ENCODE data around the gene RSRC2.
A peak's percentile ranks its signal among the peaks of the same experiment; 100 is the strongest.

Gene RSRC2

GRCh38 chr12:122537021-122537420, 10.3 kb upstream of the RSRC2 start:
- Histone ChIP-seq H2AK5ac (ENCODE audit: low read depth, low read length) (no peak overlapping the region), H3K18ac (ENCODE audit: low read length) (no peak overlapping the region), H2BK15ac (ENCODE audit: low read length) (no peak overlapping the region), H2BK12ac (ENCODE audit: low read length) (no peak overlapping the region), H4K91ac (ENCODE audit: low read depth, low read length, poor library complexity) (no peak overlapping the region), H3K27ac (replicated peaks; ENCODE audit: low read length) (no peak overlapping the region), H4K8ac (ENCODE audit: low read depth, low read length) (no peak overlapping the region), H2BK120ac (ENCODE audit: low read depth, low read length) (no peak overlapping the region), H3K79me1 (ENCODE audit: low read depth, low read length) (peaks cover 1% of the 10 kb centered on the region), H3K36me3 (replicated peaks in 1 of 2; ENCODE audit: control insufficient read depth in 2 of 2, insufficient read depth in 2 of 2, low read length in 2 of 2) (peaks cover 20 to 97% of the 10 kb centered on the region in 2 donors), H3K23ac (ENCODE audit: low read depth, low read length, poor library complexity) (no peak overlapping the region), H3K9ac (ENCODE audit: low read depth, low read length, poor library complexity) (no peak overlapping the region), H3K9me3 (replicated peaks in 1 of 2; ENCODE audit: control insufficient read depth in 2 of 2, insufficient read depth in 1 of 2, low read depth in 1 of 2, low read length in 2 of 2) (no peaks in the 10 kb centered on the region), H3K4me1 (ENCODE audit: control insufficient read depth in 2 of 2, insufficient read depth in 1 of 2, low read depth in 1 of 2, low read length in 2 of 2) (no peaks in the 10 kb centered on the region), H3K4me2 (ENCODE audit: insufficient read depth, low read length, poor library complexity, severe bottlenecking) (no peak overlapping the region), H3K27me3 (ENCODE audit: control insufficient read depth in 3 of 3, insufficient read depth in 3 of 3, low read depth in 1 of 3, low read length in 3 of 3) (no peaks in the 10 kb centered on the region), H2BK5ac (ENCODE audit: low read length) (no peak overlapping the region), H2AFZ (ENCODE audit: low read length) (no peak overlapping the region), H3K4ac (ENCODE audit: low read length) (no peak overlapping the region), H3K14ac (ENCODE audit: low read length) (no peak overlapping the region), H3K4me3 (ENCODE audit: low read length in 2 of 2) (no peak overlapping the region)
- WGBS, 2 donors (ENCODE audit: extremely low coverage in 2 of 2, insufficient read length in 2 of 2, insufficient replicate concordance in 1 of 2): no CpG with 5 or more reads among the region's 4 CpGs
- no peak for DNase-seq (ENCODE audit: low spot score)

GRCh38 chr12:122533856-122534255, 7.1 kb upstream of the RSRC2 start:
- H2AK5ac ChIP-seq (ENCODE audit: low read depth, low read length): no peak overlapping the region
- H3K9ac ChIP-seq (ENCODE audit: low read depth, low read length, poor library complexity): no peak overlapping the region
- H3K4me3 ChIP-seq (ENCODE audit: low read length in 2 of 2): no peak overlapping the region
- no peak overlapping the region for H4K91ac ChIP-seq (ENCODE audit: low read depth, low read length, poor library complexity)
- H3K27ac ChIP-seq (replicated peaks; ENCODE audit: low read length): no peak overlapping the region
- H3K4me1 ChIP-seq (ENCODE audit: control insufficient read depth in 2 of 2, insufficient read depth in 1 of 2, low read depth in 1 of 2, low read length in 2 of 2): no peaks in the 10 kb centered on the region
- peaks cover 1% of the 10 kb centered on the region for H3K79me1 ChIP-seq (ENCODE audit: low read depth, low read length)
- H3K18ac ChIP-seq (ENCODE audit: low read length): no peak overlapping the region
- no peak overlapping the region for H2AFZ ChIP-seq (ENCODE audit: low read length)
- H3K4ac ChIP-seq (ENCODE audit: low read length): no peak overlapping the region
- no peaks in the 10 kb centered on the region for H3K9me3 ChIP-seq (replicated peaks in 1 of 2; ENCODE audit: control insufficient read depth in 2 of 2, insufficient read depth in 1 of 2, low read depth in 1 of 2, low read length in 2 of 2)
- DNase-seq (ENCODE audit: low spot score): no peak
- no peak overlapping the region for H2BK5ac ChIP-seq (ENCODE audit: low read length)
- H3K4me2 ChIP-seq (ENCODE audit: insufficient read depth, low read length, poor library complexity, severe bottlenecking): no peak overlapping the region
- no peak overlapping the region for H2BK15ac ChIP-seq (ENCODE audit: low read length)
- no peak overlapping the region for H2BK120ac ChIP-seq (ENCODE audit: low read depth, low read length)
- no peaks in the 10 kb centered on the region for H3K27me3 ChIP-seq (ENCODE audit: control insufficient read depth in 3 of 3, insufficient read depth in 3 of 3, low read depth in 1 of 3, low read length in 3 of 3)
- no peak overlapping the region for H2BK12ac ChIP-seq (ENCODE audit: low read length)
- peaks cover 25 to 93% of the 10 kb centered on the region in 2 donors for H3K36me3 ChIP-seq (replicated peaks in 1 of 2; ENCODE audit: control insufficient read depth in 2 of 2, insufficient read depth in 2 of 2, low read length in 2 of 2)
- H4K8ac ChIP-seq (ENCODE audit: low read depth, low read length): no peak overlapping the region
- WGBS, 2 donors (ENCODE audit: extremely low coverage in 2 of 2, insufficient read length in 2 of 2, insufficient replicate concordance in 1 of 2): no CpG with 5 or more reads among the region's 2 CpGs
- no peak overlapping the region for H3K23ac ChIP-seq (ENCODE audit: low read depth, low read length, poor library complexity)
- H3K14ac ChIP-seq (ENCODE audit: low read length): no peak overlapping the region

GRCh38 chr12:122528992-122529391, 2.3 kb upstream of the RSRC2 start:
- no peak overlapping the region for H3K4ac ChIP-seq (ENCODE audit: low read length)
- no peak overlapping the region for H2BK12ac ChIP-seq (ENCODE audit: low read length)
- H3K4me1 ChIP-seq (ENCODE audit: control insufficient read depth in 2 of 2, insufficient read depth in 1 of 2, low read depth in 1 of 2, low read length in 2 of 2): peaks cover 0 to 10% of the 10 kb centered on the region in 2 donors
- no peaks in the 10 kb centered on the region for H3K9me3 ChIP-seq (replicated peaks in 1 of 2; ENCODE audit: control insufficient read depth in 2 of 2, insufficient read depth in 1 of 2, low read depth in 1 of 2, low read length in 2 of 2)
- no peak overlapping the region for H2AK5ac ChIP-seq (ENCODE audit: low read depth, low read length)
- no peak overlapping the region for H2BK15ac ChIP-seq (ENCODE audit: low read length)
- H3K27ac ChIP-seq (replicated peaks; ENCODE audit: low read length): no peak overlapping the region
- no peak overlapping the region for H2AFZ ChIP-seq (ENCODE audit: low read length)
- H3K27me3 ChIP-seq (ENCODE audit: control insufficient read depth in 3 of 3, insufficient read depth in 3 of 3, low read depth in 1 of 3, low read length in 3 of 3): no peaks in the 10 kb centered on the region
- H4K8ac ChIP-seq (ENCODE audit: low read depth, low read length): no peak overlapping the region
- H2BK120ac ChIP-seq (ENCODE audit: low read depth, low read length): no peak overlapping the region
- DNase-seq (ENCODE audit: low spot score): no peak
- no peak overlapping the region for H3K9ac ChIP-seq (ENCODE audit: low read depth, low read length, poor library complexity)
- WGBS, 2 donors (ENCODE audit: extremely low coverage in 2 of 2, insufficient read length in 2 of 2, insufficient replicate concordance in 1 of 2): no CpG with 5 or more reads among the region's 6 CpGs
- no peak overlapping the region for H3K18ac ChIP-seq (ENCODE audit: low read length)
- no peak overlapping the region for H3K4me2 ChIP-seq (ENCODE audit: insufficient read depth, low read length, poor library complexity, severe bottlenecking)
- no peak overlapping the region for H3K4me3 ChIP-seq (ENCODE audit: low read length in 2 of 2)
- no peaks in the 10 kb centered on the region for H3K79me1 ChIP-seq (ENCODE audit: low read depth, low read length)
- H3K23ac ChIP-seq (ENCODE audit: low read depth, low read length, poor library complexity): no peak overlapping the region
- H4K91ac ChIP-seq (ENCODE audit: low read depth, low read length, poor library complexity): no peak overlapping the region
- no peak overlapping the region for H3K14ac ChIP-seq (ENCODE audit: low read length)
- peaks cover 16 to 62% of the 10 kb centered on the region in 2 donors for H3K36me3 ChIP-seq (replicated peaks in 1 of 2; ENCODE audit: control insufficient read depth in 2 of 2, insufficient read depth in 2 of 2, low read length in 2 of 2)
- H2BK5ac ChIP-seq (ENCODE audit: low read length): no peak overlapping the region

- no CpG with 5 or more reads among the region's 7 CpGs for WGBS, 2 donors (ENCODE audit: extremely low coverage in 2 of 2, insufficient read length in 2 of 2, insufficient replicate concordance in 1 of 2)
- Histone ChIP-seq H3K4me1 (ENCODE audit: control insufficient read depth in 2 of 2, insufficient read depth in 1 of 2, low read depth in 1 of 2, low read length in 2 of 2) (peaks cover 0 to 12% of the 10 kb centered on the region in 2 donors), H4K8ac (ENCODE audit: low read depth, low read length) (no peak overlapping the region), H3K9me3 (replicated peaks in 1 of 2; ENCODE audit: control insufficient read depth in 2 of 2, insufficient read depth in 1 of 2, low read depth in 1 of 2, low read length in 2 of 2) (no peaks in the 10 kb centered on the region), H3K79me1 (ENCODE audit: low read depth, low read length) (no peaks in the 10 kb centered on the region), H2AK5ac (ENCODE audit: low read depth, low read length) (no peak overlapping the region), H3K36me3 (replicated peaks in 1 of 2; ENCODE audit: control insufficient read depth in 2 of 2, insufficient read depth in 2 of 2, low read length in 2 of 2) (peaks cover 16 to 62% of the 10 kb centered on the region in 2 donors), H2BK5ac (ENCODE audit: low read length) (no peak overlapping the region), H3K9ac (ENCODE audit: low read depth, low read length, poor library complexity) (no peak overlapping the region), H3K23ac (ENCODE audit: low read depth, low read length, poor library complexity) (no peak overlapping the region), H3K18ac (ENCODE audit: low read length) (no peak overlapping the region), H3K27me3 (ENCODE audit: control insufficient read depth in 3 of 3, insufficient read depth in 3 of 3, low read depth in 1 of 3, low read length in 3 of 3) (no peaks in the 10 kb centered on the region), H2BK15ac (ENCODE audit: low read length) (no peak overlapping the region), H2AFZ (ENCODE audit: low read length) (no peak overlapping the region), H3K4me2 (ENCODE audit: insufficient read depth, low read length, poor library complexity, severe bottlenecking) (no peak overlapping the region), H3K14ac (ENCODE audit: low read length) (no peak overlapping the region), H4K91ac (ENCODE audit: low read depth, low read length, poor library complexity) (no peak overlapping the region), H2BK120ac (ENCODE audit: low read depth, low read length) (no peak overlapping the region), H3K27ac (replicated peaks; ENCODE audit: low read length) (no peak overlapping the region), H3K4ac (ENCODE audit: low read length) (no peak overlapping the region), H2BK12ac (ENCODE audit: low read length) (no peak overlapping the region), H3K4me3 (ENCODE audit: low read length in 2 of 2) (peak overlapping the region in 1 of 2 donors; percentile 76)
- no peak for DNase-seq (ENCODE audit: low spot score)
Observed at GRCh38 chr12:122528582-122528981, 1.8 kb upstream of the RSRC2 start.
